ENCODE measurements around the gene MEAF6.

DNA sequence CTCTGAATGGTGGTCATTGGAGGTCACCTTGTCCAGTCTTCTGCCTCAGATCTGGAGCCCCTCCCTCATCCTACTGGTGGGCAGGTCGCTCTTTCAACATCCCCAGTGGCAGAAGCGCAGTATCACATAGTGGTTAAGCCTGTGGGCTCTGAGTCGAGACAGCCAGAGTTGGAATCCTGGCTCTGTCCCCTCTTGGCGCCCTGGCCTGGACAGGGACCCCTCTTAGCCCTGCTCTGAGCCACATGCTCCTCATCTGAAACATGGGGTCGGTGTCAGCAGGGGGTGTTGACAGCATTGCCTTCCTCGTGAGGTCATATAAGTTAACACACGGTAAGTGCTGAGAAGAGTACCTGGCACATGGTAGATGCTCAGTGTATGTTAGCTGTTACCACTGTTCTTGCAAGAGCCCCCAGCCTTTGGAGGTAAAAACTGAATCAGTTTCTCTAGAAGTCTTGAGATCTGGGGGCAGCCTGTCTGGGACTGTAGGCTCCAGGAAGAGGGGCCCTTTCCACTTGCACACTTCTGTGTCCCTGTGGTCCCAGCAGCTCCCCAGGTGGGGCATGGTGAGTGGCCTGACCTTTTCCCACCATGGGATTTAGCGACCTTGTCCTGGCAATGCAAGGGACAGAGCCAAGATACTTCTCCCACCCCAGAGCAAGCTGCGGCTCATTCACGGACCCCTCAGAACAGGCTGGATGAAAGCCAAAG lies 33.8 kb downstream of the MEAF6 start:
- TF ChIP-seq, protein P1, sequence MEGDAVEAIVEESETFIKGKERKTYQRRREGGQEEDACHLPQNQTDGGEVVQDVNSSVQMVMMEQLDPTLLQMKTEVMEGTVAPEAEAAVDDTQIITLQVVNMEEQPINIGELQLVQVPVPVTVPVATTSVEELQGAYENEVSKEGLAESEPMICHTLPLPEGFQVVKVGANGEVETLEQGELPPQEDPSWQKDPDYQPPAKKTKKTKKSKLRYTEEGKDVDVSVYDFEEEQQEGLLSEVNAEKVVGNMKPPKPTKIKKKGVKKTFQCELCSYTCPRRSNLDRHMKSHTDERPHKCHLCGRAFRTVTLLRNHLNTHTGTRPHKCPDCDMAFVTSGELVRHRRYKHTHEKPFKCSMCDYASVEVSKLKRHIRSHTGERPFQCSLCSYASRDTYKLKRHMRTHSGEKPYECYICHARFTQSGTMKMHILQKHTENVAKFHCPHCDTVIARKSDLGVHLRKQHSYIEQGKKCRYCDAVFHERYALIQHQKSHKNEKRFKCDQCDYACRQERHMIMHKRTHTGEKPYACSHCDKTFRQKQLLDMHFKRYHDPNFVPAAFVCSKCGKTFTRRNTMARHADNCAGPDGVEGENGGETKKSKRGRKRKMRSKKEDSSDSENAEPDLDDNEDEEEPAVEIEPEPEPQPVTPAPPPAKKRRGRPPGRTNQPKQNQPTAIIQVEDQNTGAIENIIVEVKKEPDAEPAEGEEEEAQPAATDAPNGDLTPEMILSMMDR (conservative IDR thresholded peaks at IDR 0.05 in 1 of 2, IDR thresholded peaks at IDR 0.05 in 1 of 2; ENCODE audit: low read depth in 1 of 2, low read length in 2 of 2), result no peak
- TF ChIP-seq EZH2 (IDR thresholded peaks at IDR 0.05; ENCODE audit: low read length, missing control alignments), result no peak

Data from fibroblast of lung (primary cell).